Neural progenitor cell (in vitro differentiated cells): Measurements from ENCODE around the gene PDCD1. TPM values are rescaled to one million over a fixed set of nuclear protein-coding genes. Genes with fewer than 3 reads are reported as not detected.
"Not testable (repeated sequence)": the region's sequence is repeated elsewhere in the genome, so short reads cannot be mapped to it uniquely, and the experiment has no call there.

Experiments
- DNase-seq: peaks from one replicate; pipeline ENCODE4 v3.0.0-alpha.2; 2016; ENCODE audit warnings: low spot score
- H2AFZ ChIP-seq: fragments of 200-600 bp; sonication (generic); replicated peaks from 2 replicates; pipeline ENCODE4 v1.6.1; 2016; ENCODE audit warnings: antibody characterized with exemption
- H3F3A ChIP-seq: fragments of 200-600 bp; sonication (generic); 2 replicates; pipeline ENCODE4 v1.6.1; 2016; ENCODE audit warnings: antibody characterized with exemption, low read depth
- H3K27ac ChIP-seq: fragments of 200-600 bp; sonication (generic); 2 replicates; pipeline ENCODE4 v1.5.1; 2016; ENCODE audit warnings: mild to moderate bottlenecking
- H3K27me3 ChIP-seq: fragments of 200-600 bp; sonication (generic); 2 replicates; pipeline ENCODE4 v1.6.1; 2016; ENCODE audit warnings: mild to moderate bottlenecking, moderate library complexity
- H3K36me3 ChIP-seq: fragments of 200-600 bp; sonication (generic); 2 replicates; pipeline ENCODE4 v1.5.1; 2016
- H3K4me1 ChIP-seq: fragments of 200-600 bp; sonication (generic); 2 replicates; pipeline ENCODE4 v1.6.1; 2016; ENCODE audit warnings: mixed run types
- H3K4me2 ChIP-seq: fragments of 200-600 bp; sonication (generic); 2 replicates; pipeline ENCODE4 v1.6.1; 2016
- H3K4me3 ChIP-seq: fragments of 200-600 bp; sonication (generic); 2 replicates; pipeline ENCODE4 v1.5.1; 2016
- H3K79me2 ChIP-seq: fragments of 200-600 bp; sonication (generic); 2 replicates; pipeline ENCODE4 v1.6.1; 2016; ENCODE audit warnings: low read depth
- H3K9ac ChIP-seq: fragments of 200-600 bp; sonication (generic); 2 replicates; pipeline ENCODE4 v1.6.1; 2016
- H3K9me3 ChIP-seq: fragments of 200-600 bp; sonication (generic); 2 replicates; pipeline ENCODE4 v1.5.1; 2016; ENCODE audit warnings: low read depth
- H4K20me1 ChIP-seq: fragments of 200-600 bp; sonication (generic); 2 replicates; pipeline ENCODE4 v1.6.1; 2016; ENCODE audit warnings: low read depth
- H3K27ac Mint-ChIP-seq: 3 replicates; pipeline ENCODE4 v1.8.0; 2021; ENCODE audit warnings: mixed read lengths
- H3K27me3 Mint-ChIP-seq: 2 replicates; pipeline ENCODE4 v1.8.0; 2022; ENCODE audit warnings: low read depth, mild to moderate bottlenecking, inconsistent platforms, moderate library complexity, mixed read lengths; ENCODE audit not compliant: insufficient read depth
- H3K36me3 Mint-ChIP-seq: 3 replicates; pipeline ENCODE4 v1.8.0; 2021; ENCODE audit warnings: mixed read lengths
- H3K4me1 Mint-ChIP-seq: 3 replicates; pipeline ENCODE4 v1.8.0; 2021; ENCODE audit warnings: mixed read lengths
- H3K4me3 Mint-ChIP-seq: 3 replicates; pipeline ENCODE4 v1.8.0; 2021; ENCODE audit warnings: mild to moderate bottlenecking, moderate library complexity, mixed read lengths
- H3K9me3 Mint-ChIP-seq: 3 replicates; pipeline ENCODE4 v1.8.0; 2020; ENCODE audit warnings: mixed read lengths
- CTCF ChIP-seq: fragments of 200-600 bp; sonication (generic); IDR thresholded peaks from 2 replicates; pipeline ENCODE4 v1.5.1; 2017; ENCODE audit warnings: antibody characterized with exemption, mild to moderate bottlenecking
- EZH2 ChIP-seq: fragments of 200-600 bp; sonication (generic); IDR thresholded peaks from 2 replicates; pipeline ENCODE4 v1.6.1; 2017; ENCODE audit warnings: antibody characterized with exemption, mild to moderate bottlenecking, moderate library complexity
- EZH2phosphoT487 ChIP-seq: fragments of 200-600 bp; sonication (generic); IDR thresholded peaks from 2 replicates; pipeline ENCODE4 v1.6.1; 2017; ENCODE audit warnings: antibody characterized with exemption
- total RNA-seq: library from RNA; depleted of rRNA; stranded (reverse); fragments of >200 nt; gene quantifications from 2 replicates; pipeline ENCODE4 v1.2.3, GENCODE V29; 2015; ENCODE audit warnings: low replicate concordance

The PDCD1 gene
- total RNA-seq, 1 donor from 2014 or later = not detected

- no peaks in the 10 kb centered on the region for H3F3A ChIP-seq
- no peak for DNase-seq
- H3K27ac ChIP-seq = no peak overlapping the region
- H3K27me3 Mint-ChIP-seq = peaks cover 2% of the 10 kb centered on the region
- no peak overlapping the region for H3K4me3 Mint-ChIP-seq
- H3K4me1 ChIP-seq = no peaks in the 10 kb centered on the region
- H3K9ac ChIP-seq = no peak overlapping the region
- H3K4me2 ChIP-seq = no peak overlapping the region
- H3K36me3 Mint-ChIP-seq = peaks cover 2% of the 10 kb centered on the region
- H2AFZ ChIP-seq = no peak overlapping the region
- no peaks in the 10 kb centered on the region for H3K27me3 ChIP-seq
- TF ChIP-seq EZH2phosphoT487 = no peak
- no peak for TF ChIP-seq CTCF
- TF ChIP-seq EZH2 = no peak
- no peaks in the 10 kb centered on the region for H3K9me3 ChIP-seq
- no peak overlapping the region for H3K27ac Mint-ChIP-seq
- H3K9me3 Mint-ChIP-seq = peaks cover 4% of the 10 kb centered on the region
- no peaks in the 10 kb centered on the region for H3K36me3 ChIP-seq
- H3K79me2 ChIP-seq = no peaks in the 10 kb centered on the region
- peaks cover 4% of the 10 kb centered on the region for H3K4me1 Mint-ChIP-seq
- H4K20me1 ChIP-seq = no peaks in the 10 kb centered on the region
- H3K4me3 ChIP-seq = no peak overlapping the region
Observed at GRCh38 chr2:241835611-241836010, 23.1 kb downstream of the PDCD1 start.

- no peaks in the 10 kb centered on the region for H3K9me3 ChIP-seq
- H4K20me1 ChIP-seq = no peaks in the 10 kb centered on the region
- peaks cover 2% of the 10 kb centered on the region for H3K36me3 Mint-ChIP-seq
- H3K9me3 Mint-ChIP-seq = peaks cover 4% of the 10 kb centered on the region
- H3K27me3 ChIP-seq = no peaks in the 10 kb centered on the region
- no peak overlapping the region for H3K27ac ChIP-seq
- no peaks in the 10 kb centered on the region for H3F3A ChIP-seq
- no peak overlapping the region for H3K4me3 Mint-ChIP-seq
- TF ChIP-seq EZH2phosphoT487 (no peak), CTCF (no peak), EZH2 (no peak)
- H3K36me3 ChIP-seq = no peaks in the 10 kb centered on the region
- H3K4me1 ChIP-seq = no peaks in the 10 kb centered on the region
- peaks cover 2% of the 10 kb centered on the region for H3K27me3 Mint-ChIP-seq
- no peak overlapping the region for H3K4me2 ChIP-seq
- no peak overlapping the region for H2AFZ ChIP-seq
- H3K79me2 ChIP-seq = no peaks in the 10 kb centered on the region
- H3K4me1 Mint-ChIP-seq = peaks cover 4% of the 10 kb centered on the region
- H3K4me3 ChIP-seq = no peak overlapping the region
- H3K9ac ChIP-seq = no peak overlapping the region
- DNase-seq = no peak
- no peak overlapping the region for H3K27ac Mint-ChIP-seq
Observed at GRCh38 chr2:241834527-241835210, 24.0 kb downstream of the PDCD1 start.

- H3K27ac ChIP-seq, H3K9ac ChIP-seq, H3F3A ChIP-seq, H3K27me3 Mint-ChIP-seq, H3K36me3 ChIP-seq, H3K79me2 ChIP-seq, H3K9me3 ChIP-seq, H3K27ac Mint-ChIP-seq, H3K4me1 ChIP-seq, H4K20me1 ChIP-seq, H3K36me3 Mint-ChIP-seq, H2AFZ ChIP-seq, H3K27me3 ChIP-seq, DNase-seq, H3K4me3 ChIP-seq, H3K4me2 ChIP-seq, H3K9me3 Mint-ChIP-seq, H3K4me1 Mint-ChIP-seq, H3K4me3 Mint-ChIP-seq: not testable (repeated sequence)
Observed at GRCh38 chr2:241833756-241834526, 24.8 kb downstream of the PDCD1 start.

GRCh38 chr2:241833101-241833663, 25.5 kb downstream of the PDCD1 start:
- DNase-seq = no peak
- Mint-ChIP-seq H3K27me3 (peaks cover 2% of the 10 kb centered on the region), H3K27ac (no peak overlapping the region), H3K4me1 (peaks cover 4% of the 10 kb centered on the region), H3K4me3 (no peak overlapping the region), H3K36me3 (peaks cover 2% of the 10 kb centered on the region), H3K9me3 (peaks cover 7% of the 10 kb centered on the region)
- no peaks in the 10 kb centered on the region for H4K20me1 ChIP-seq
- H3K36me3 ChIP-seq = no peaks in the 10 kb centered on the region
- no peak overlapping the region for H3K4me2 ChIP-seq
- no peaks in the 10 kb centered on the region for H3F3A ChIP-seq
- H3K27me3 ChIP-seq = no peaks in the 10 kb centered on the region
- H3K9ac ChIP-seq = no peak overlapping the region
- no peak overlapping the region for H2AFZ ChIP-seq
- H3K9me3 ChIP-seq = no peaks in the 10 kb centered on the region
- no peaks in the 10 kb centered on the region for H3K4me1 ChIP-seq
- no peaks in the 10 kb centered on the region for H3K79me2 ChIP-seq
- no peak overlapping the region for H3K4me3 ChIP-seq
- TF ChIP-seq EZH2phosphoT487 (no peak), EZH2 (no peak), CTCF (no peak)
- no peak overlapping the region for H3K27ac ChIP-seq
